HCT116 (cell line): Measurements from ENCODE around the gene TMEM126B. TPM values are rescaled to one million over a fixed set of nuclear protein-coding genes. Genes with fewer than 3 reads are reported as not detected.

Source experiments
- ATAC-seq: fragments of 200-7000 bp; cut with Tn5 transposase; 2 replicates; pipeline ENCODE4 v1.9.1; 2020; ENCODE audit warnings: mild to moderate bottlenecking, moderate library complexity
- BruUV-seq: library from RNA; stranded (reverse); fragments of 400-500 nt; replicated peaks from 2 replicates; lab custom pipeline; 2021; lab: Mats Ljungman, UMichigan
- CTCF ChIA-PET: fragments of 300-600 bp; sonication (Branson Sonifier 250); formaldehyde crosslinking; loops from one replicate; lab custom pipeline; 2021; ENCODE audit warnings: antibody characterized with exemption; lab: Charles Lee
- POLR2A ChIA-PET: fragments of 300-600, 350-600 bp; sonication (Branson Sonifier 250); formaldehyde crosslinking; loops from one replicate; lab custom pipeline; 2021; ENCODE audit warnings: antibody characterized with exemption; lab: Charles Lee
- RAD21 ChIA-PET, 2 experiments: fragments of 300-600 bp; sonication (Branson Sonifier 250); formaldehyde crosslinking; loops; one replicate each; lab custom pipeline; 2023; ENCODE audit warnings: low total read pairs in 2 of 2; ENCODE audit not compliant: uncharacterized antibody in 2 of 2, unreplicated experiment in 2 of 2, low non-redundant PET in 1 of 2; lab: Charles Lee
- DNase-seq: peaks from one replicate; pipeline ENCODE4 v3.0.0-alpha.2; 2010; ENCODE audit warnings: low read depth, low spot score
- H2AFZ ChIP-seq: fragments of 200-600 bp; shearing (Covaris generic), sonication (generic); 2 replicates; pipeline ENCODE4 v1.6.1; 2017; ENCODE audit warnings: low read depth, mixed run types, mixed read lengths, antibody characterized with exemption, low read length; ENCODE audit not compliant: poor library complexity, severe bottlenecking
- H3K27ac ChIP-seq: 2 replicates; pipeline ENCODE4 v1.5.1; 2012; ENCODE audit warnings: low read depth, low read length
- H3K27me3 ChIP-seq: fragments of 200-600 bp; sonication (generic); 2 replicates; pipeline ENCODE4 v1.6.1; 2016; ENCODE audit warnings: mixed run types, low read length, mixed read lengths; ENCODE audit not compliant: insufficient read depth
- H3K36me3 ChIP-seq, 2 experiments: fragments of 200-500 bp in 1 of 2; fragments of 200-600 bp in 1 of 2; sonication (Bioruptor generic) in 1 of 2; sonication (generic) in 1 of 2; 2 replicates each; pipeline versions ENCODE4 v1.5.1 to v1.6.1; 2014 to 2016; ENCODE audit warnings: low read length in 2 of 2, inconsistent platforms in 1 of 2, mixed read lengths in 1 of 2, mixed run types in 1 of 2; ENCODE audit not compliant: insufficient read depth in 2 of 2, control insufficient read depth in 1 of 2
- H3K4me1 ChIP-seq, 2 experiments: fragments of 200-600 bp in 1 of 2; sonication (generic) in 1 of 2; 2 replicates each; pipeline versions ENCODE4 v1.5.1 to v1.6.1; 2012 to 2017; ENCODE audit warnings: low read length in 2 of 2, inconsistent platforms in 1 of 2, mild to moderate bottlenecking in 1 of 2, mixed read lengths in 1 of 2, mixed run types in 1 of 2, moderate library complexity in 1 of 2; ENCODE audit not compliant: insufficient read depth in 2 of 2, control insufficient read depth in 1 of 2
- H3K4me2 ChIP-seq: fragments of 200-600 bp; sonication (generic); 2 replicates; pipeline ENCODE4 v1.6.1; 2017; ENCODE audit warnings: mixed run types, low read length, mixed read lengths
- H3K4me3 ChIP-seq, 2 experiments: fragments of 200-600 bp in 1 of 2; sonication (generic) in 1 of 2; replicated peaks in 1 of 2; 2 replicates each; pipeline ENCODE4 v1.5.1; 2011 to 2016; ENCODE audit warnings: low read length in 2 of 2, control low read depth in 1 of 2, low read depth in 1 of 2, mild to moderate bottlenecking in 1 of 2, mixed read lengths in 1 of 2, mixed run types in 1 of 2
- H3K79me2 ChIP-seq: fragments of 200-600 bp; sonication (generic); 2 replicates; pipeline ENCODE4 v1.6.1; 2017; ENCODE audit warnings: mild to moderate bottlenecking, mixed run types, low read length, moderate library complexity, mixed read lengths; ENCODE audit not compliant: insufficient read depth
- H3K9ac ChIP-seq: fragments of 200-600 bp; sonication (generic); 2 replicates; pipeline ENCODE4 v1.6.1; 2016; ENCODE audit warnings: low read length, mixed read lengths
- H3K9me2 ChIP-seq: fragments of 200-600 bp; sonication (generic), shearing (Covaris generic); 2 replicates; pipeline ENCODE4 v1.6.1; 2017; ENCODE audit warnings: mixed run types, mild to moderate bottlenecking, moderate library complexity; ENCODE audit not compliant: insufficient read depth
- H3K9me3 ChIP-seq, 2 experiments: fragments of 200-500 bp in 1 of 2; fragments of 200-600 bp in 1 of 2; sonication (Bioruptor generic) in 1 of 2; sonication (generic) in 1 of 2; 2 replicates each; pipeline ENCODE4 v1.6.1; 2014 to 2017; ENCODE audit warnings: low read length in 2 of 2, mixed read lengths in 2 of 2, inconsistent platforms in 1 of 2, low read depth in 1 of 2, mild to moderate bottlenecking in 1 of 2, mixed run types in 1 of 2, moderate library complexity in 1 of 2; ENCODE audit not compliant: control insufficient read depth in 1 of 2, insufficient read depth in 1 of 2
- H4K20me1 ChIP-seq: fragments of 200-600 bp; sonication (generic), shearing (Covaris generic); 2 replicates; pipeline ENCODE4 v1.6.1; 2017; ENCODE audit warnings: mixed run types, mild to moderate bottlenecking, moderate library complexity; ENCODE audit not compliant: insufficient read depth
- ATF3 ChIP-seq: IDR thresholded peaks from 2 replicates; pipeline ENCODE4 v1.6.1; 2012
- CBX3 ChIP-seq: IDR thresholded peaks from 2 replicates; pipeline ENCODE4 v1.6.1; 2012; ENCODE audit warnings: low read depth
- CTCF ChIP-seq, 3 experiments: fragments of 200-600 bp in 1 of 3; sonication (generic) in 1 of 3; IDR thresholded peaks in 2 of 3; conservative IDR thresholded peaks in 1 of 3; 2 replicates each; pipeline ENCODE4 v1.5.1; 2012 to 2017; ENCODE audit warnings: low read depth in 2 of 3, low read length in 2 of 3, antibody characterized with exemption in 1 of 3, borderline replicate concordance in 1 of 3, control low read depth in 1 of 3, mild to moderate bottlenecking in 1 of 3, mixed read lengths in 1 of 3, mixed run types in 1 of 3, moderate library complexity in 1 of 3; ENCODE audit not compliant: insufficient read depth in 1 of 3
- EGR1 ChIP-seq: IDR thresholded peaks from 2 replicates; pipeline ENCODE4 v1.6.1; 2012; ENCODE audit warnings: low read depth
- EZH2 ChIP-seq: fragments of 200-600 bp; sonication (generic); IDR thresholded peaks from 2 replicates; pipeline ENCODE4 v1.6.1; 2017; ENCODE audit warnings: antibody characterized with exemption, mixed run types
- EZH2phosphoT487 ChIP-seq: fragments of 200-600 bp; IDR thresholded peaks from 2 replicates; pipeline ENCODE4 v1.6.1; 2018; ENCODE audit warnings: antibody characterized with exemption, borderline replicate concordance
- FOSL1 ChIP-seq: IDR thresholded peaks from 2 replicates; pipeline ENCODE4 v1.6.1; 2012; ENCODE audit warnings: low read depth
- JUND ChIP-seq: IDR thresholded peaks from 2 replicates; pipeline ENCODE4 v1.6.1; 2012
- POLR2A ChIP-seq: IDR thresholded peaks from 2 replicates; pipeline ENCODE4 v1.7.0; 2011; ENCODE audit warnings: borderline replicate concordance; ENCODE audit not compliant: insufficient read depth, insufficient read length; ENCODE audit errors: extremely low read depth
- RAD21 ChIP-seq: IDR thresholded peaks from 2 replicates; pipeline ENCODE4 v1.6.1; 2012; ENCODE audit warnings: low read depth, mild to moderate bottlenecking
- SIN3A ChIP-seq: IDR thresholded peaks from 2 replicates; pipeline ENCODE4 v1.6.1; 2012; ENCODE audit warnings: low read depth
- SP1 ChIP-seq: IDR thresholded peaks from 2 replicates; pipeline ENCODE4 v1.6.1; 2012; ENCODE audit warnings: low read depth
- SRF ChIP-seq: IDR thresholded peaks from 2 replicates; pipeline ENCODE4 v1.6.1; 2012; ENCODE audit warnings: low read depth
- TCF7L2 ChIP-seq: IDR thresholded peaks from 2 replicates; pipeline ENCODE4 v1.7.0; 2011; ENCODE audit warnings: borderline replicate concordance, inconsistent platforms; ENCODE audit not compliant: insufficient read depth, insufficient read length; ENCODE audit errors: extremely low read depth
- YY1 ChIP-seq: IDR thresholded peaks from 2 replicates; pipeline ENCODE4 v1.6.1; 2011; ENCODE audit warnings: low read length, low read depth, moderate library complexity, mild to moderate bottlenecking; ENCODE audit not compliant: insufficient replicate concordance; ENCODE audit errors: extremely low read depth
- ZBTB33 ChIP-seq: IDR thresholded peaks from 2 replicates; pipeline ENCODE4 v1.6.1; 2011; ENCODE audit warnings: mild to moderate bottlenecking, low read length, moderate library complexity; ENCODE audit not compliant: insufficient replicate concordance; ENCODE audit errors: extremely low read depth
- ZFX ChIP-seq: fragments of 450-650 bp; IDR thresholded peaks from 2 replicates; pipeline ENCODE4 v1.6.1; 2017
- intact Hi-C: fragments of 100-400 bp; cut with micrococcal nuclease; formaldehyde crosslinking; loops from 2 replicates; pipeline ENCODE4 v1.10.0; 2022
- total RNA-seq: library from RNA; stranded (reverse); gene quantifications from one replicate; pipeline ENCODE4 v1.2.1, GENCODE V29; 2021; ENCODE audit not compliant: unreplicated experiment
- TF ChIP-seq, protein P1 (sequence below): IDR thresholded peaks from 2 replicates; pipeline ENCODE4 v1.6.1; 2012

The TMEM126B gene
- total RNA-seq, 1 experiment from 2014 or later: 49.0 TPM

DNA sequence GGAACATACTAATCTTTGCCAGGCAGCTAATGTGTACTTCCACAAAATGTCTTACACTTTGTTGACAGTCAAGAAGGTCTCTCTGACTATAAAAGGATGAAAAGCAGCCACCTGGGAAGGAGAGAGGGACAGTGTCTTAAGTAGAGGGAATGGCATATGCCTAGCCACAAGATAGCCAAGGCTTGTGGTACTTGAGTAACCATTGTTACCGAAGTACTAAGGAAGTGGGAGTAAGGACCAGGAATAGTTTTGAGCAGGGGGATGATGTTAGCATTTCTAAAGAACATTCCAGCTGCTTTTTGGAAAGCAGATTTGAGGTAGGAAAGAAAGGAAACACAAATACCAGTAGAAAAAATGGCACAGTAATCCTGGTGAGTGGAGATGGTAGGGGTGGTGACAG, 22.7 kb downstream of the TMEM126B start (continued):
- TF ChIP-seq CTCF (IDR thresholded peaks at IDR 0.05 in 2 of 3, conservative IDR thresholded peaks at IDR 0.05 in 1 of 3; ENCODE audit: borderline replicate concordance in 1 of 3, insufficient read depth in 1 of 3, low read depth in 2 of 3, low read length in 2 of 3) (no peak), JUND (no peak), SIN3A (no peak), SP1 (no peak), RAD21 (no peak)
- TF ChIP-seq, protein P1, sequence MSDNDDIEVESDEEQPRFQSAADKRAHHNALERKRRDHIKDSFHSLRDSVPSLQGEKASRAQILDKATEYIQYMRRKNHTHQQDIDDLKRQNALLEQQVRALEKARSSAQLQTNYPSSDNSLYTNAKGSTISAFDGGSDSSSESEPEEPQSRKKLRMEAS: no peak
- TF ChIP-seq, all 23 proteins: peak for 0

DNA sequence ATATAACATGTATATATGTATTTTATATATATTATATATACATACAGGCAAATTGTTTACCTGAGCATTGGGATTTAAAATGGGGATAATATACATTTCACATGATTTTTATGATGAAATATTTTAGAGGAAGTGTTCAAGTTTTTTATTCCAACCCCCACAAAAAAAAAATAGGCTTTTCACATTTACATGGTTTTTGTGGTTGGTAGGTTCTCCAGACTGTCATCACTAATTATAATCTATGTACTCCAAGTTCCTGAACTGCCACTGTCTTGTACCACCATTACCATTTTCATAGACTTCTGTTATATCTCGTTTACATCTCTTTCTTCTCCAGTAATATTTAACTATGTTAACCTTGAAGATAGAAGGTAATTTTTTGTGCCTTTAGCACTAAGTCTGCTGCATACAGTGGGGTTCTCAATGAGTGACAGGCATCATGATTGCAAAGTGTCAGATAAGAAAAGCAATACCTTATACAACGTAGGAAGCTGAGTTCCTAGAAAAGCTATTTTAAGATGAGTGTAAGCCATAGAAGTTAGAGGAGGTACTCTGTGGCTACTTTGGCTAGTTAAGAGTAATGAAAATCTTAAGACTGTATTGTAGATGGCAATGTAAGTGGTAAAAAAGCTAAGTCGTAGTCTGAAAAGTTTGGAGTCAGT, 24.5 kb downstream of the TMEM126B start:
- H2AFZ ChIP-seq: no peak overlapping the region
- BruUV-seq: no TSS peak
- H3K4me2 ChIP-seq: no peak overlapping the region
- POLR2A ChIA-PET: no interaction called here
- peaks cover 16 to 17% of the 10 kb centered on the region in 2 experiments for H3K36me3 ChIP-seq
- RAD21 ChIA-PET: interaction anchor here in 1 of 2 experiments (0.5 kb wide), 1 partner anchor 180 kb away, joined by 3 read pairs; no protein-coding TSS in a partner anchor
- H3K4me1 ChIP-seq: peaks cover 2 to 10% of the 10 kb centered on the region in 2 experiments; a peak in 3 of 4 replicates
- intact Hi-C loops: no loop called here
- H3K9ac ChIP-seq: no peak overlapping the region
- DNase-seq: no peak
- CTCF ChIA-PET: no interaction called here
- H4K20me1 ChIP-seq: peaks cover 10% of the 10 kb centered on the region
- H3K9me3 ChIP-seq: no peaks in the 10 kb centered on the region
- no peak overlapping the region for H3K4me3 ChIP-seq
- peaks cover 61% of the 10 kb centered on the region for H3K79me2 ChIP-seq
- H3K27me3 ChIP-seq: no peaks in the 10 kb centered on the region
- H3K27ac ChIP-seq: no peak overlapping the region
- H3K9me2 ChIP-seq: no peaks in the 10 kb centered on the region
- ATAC-seq: no peak
- no peak for TF ChIP-seq CTCF (IDR thresholded peaks at IDR 0.05 in 2 of 3, conservative IDR thresholded peaks at IDR 0.05 in 1 of 3; ENCODE audit: borderline replicate concordance in 1 of 3, insufficient read depth in 1 of 3, low read depth in 2 of 3, low read length in 2 of 3)
- TF ChIP-seq SRF: no peak
- TF ChIP-seq, protein P1: no peak
- TF ChIP-seq ATF3: no peak
- TF ChIP-seq EGR1: no peak
- TF ChIP-seq CBX3: no peak
- no peak for TF ChIP-seq TCF7L2
- no peak for TF ChIP-seq JUND
- no peak for TF ChIP-seq YY1
- no peak for TF ChIP-seq ZFX
- no peak for TF ChIP-seq FOSL1
- TF ChIP-seq ZBTB33: no peak
- no peak for TF ChIP-seq SP1
- TF ChIP-seq POLR2A: no peak
- no peak for TF ChIP-seq EZH2phosphoT487
- no peak for TF ChIP-seq EZH2
